ENCODE data around the gene PRTN3.
"Not testable (repeated sequence)": the region's sequence is repeated elsewhere in the genome, so short reads cannot be mapped to it uniquely, and the experiment has no call there.

Gene PRTN3

DNA sequence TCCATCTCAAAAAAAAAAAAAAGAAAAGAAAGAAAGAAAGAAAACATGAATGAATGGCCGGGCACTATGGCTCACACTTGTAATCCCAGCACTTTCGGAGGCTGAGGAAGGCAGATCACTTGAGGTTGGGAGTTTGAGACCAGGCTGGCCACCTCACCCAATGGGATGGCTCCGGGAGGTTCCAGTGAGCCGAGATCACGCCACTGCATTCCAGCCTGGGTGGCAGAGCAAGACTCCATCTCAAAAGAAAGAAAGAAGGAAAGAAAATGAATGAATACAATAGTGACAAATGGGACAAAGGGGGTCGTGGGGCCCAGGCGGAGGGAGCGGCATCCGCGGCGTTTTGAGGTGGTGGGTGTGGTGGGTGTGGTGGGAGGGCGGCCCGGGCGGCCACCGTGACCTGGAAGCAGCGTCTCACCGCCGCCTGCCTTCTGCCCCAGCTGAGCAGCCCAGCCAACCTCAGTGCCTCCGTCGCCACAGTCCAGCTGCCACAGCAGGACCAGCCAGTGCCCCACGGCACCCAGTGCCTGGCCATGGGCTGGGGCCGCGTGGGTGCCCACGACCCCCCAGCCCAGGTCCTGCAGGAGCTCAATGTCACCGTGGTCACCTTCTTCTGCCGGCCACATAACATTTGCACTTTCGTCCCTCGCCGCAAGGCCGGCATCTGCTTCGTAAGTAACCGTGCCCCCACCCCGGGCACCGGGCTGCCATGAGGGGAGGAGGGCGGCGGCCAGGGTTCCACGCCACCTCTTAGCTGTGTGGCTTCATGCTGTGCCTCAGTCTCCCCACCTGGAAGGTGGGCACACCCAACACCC lies 5.1 kb downstream of the PRTN3 start:
- no peak for DNase-seq (ENCODE audit: low read depth in 2 of 2)

DNA sequence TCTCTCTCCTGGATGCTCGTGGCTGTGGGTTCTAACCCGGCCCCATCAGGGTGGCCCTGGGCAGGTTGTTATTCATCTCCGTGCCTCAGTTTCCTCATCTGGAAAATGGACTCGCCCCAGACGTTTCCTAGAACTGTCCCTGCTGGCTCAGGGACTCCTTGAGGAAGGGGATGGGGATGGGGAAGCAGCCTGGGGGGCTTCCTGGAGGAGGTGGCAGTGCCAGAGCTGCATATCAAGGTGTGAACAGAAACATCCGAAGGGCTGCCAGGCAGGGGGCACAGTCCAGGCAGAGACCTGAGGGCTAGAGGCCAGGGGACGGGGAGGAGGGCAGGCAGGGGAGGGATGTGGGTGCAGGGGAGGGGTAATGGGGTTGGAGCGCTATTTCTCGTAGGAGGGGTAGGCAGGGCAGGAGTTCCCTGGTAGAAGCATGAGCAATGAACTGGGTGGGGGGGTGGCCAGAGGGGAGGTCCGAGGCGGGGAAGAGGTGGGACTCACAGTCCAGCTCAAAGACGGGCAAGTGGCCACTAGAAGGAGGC lies 7.7 kb downstream of the PRTN3 start:
- no peak for DNase-seq (ENCODE audit: low read depth in 2 of 2)

DNA sequence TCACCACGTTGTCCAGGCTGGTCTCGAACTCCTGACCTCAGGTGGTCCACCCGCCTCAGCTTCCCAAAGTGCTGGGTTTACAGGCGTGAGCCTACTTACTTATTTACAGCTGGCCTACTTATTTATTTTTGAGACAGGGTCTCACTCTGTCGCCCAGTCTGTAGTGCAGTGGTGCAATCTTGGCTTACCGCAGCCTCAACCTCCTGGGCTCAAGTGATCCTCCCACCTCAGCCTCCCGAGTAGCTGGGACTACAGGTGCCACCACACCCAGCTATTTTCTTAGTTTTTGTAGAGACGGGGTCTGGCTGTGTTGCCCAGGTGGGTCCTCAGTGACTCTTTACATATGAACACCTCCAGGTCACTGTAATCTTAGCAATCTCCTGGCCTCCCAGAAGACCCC lies 8.4 kb downstream of the PRTN3 start:
- not testable (repeated sequence) for DNase-seq (ENCODE audit: low read depth in 2 of 2)

GRCh38 chr19:850221-850978 lies 9.6 kb downstream of the PRTN3 start:
- DNase-seq (ENCODE audit: low read depth in 2 of 2): no peak

- no peak for DNase-seq (ENCODE audit: low read depth in 2 of 2)
Observed at GRCh38 chr19:850979-851335, 10.2 kb downstream of the PRTN3 start.

DNA sequence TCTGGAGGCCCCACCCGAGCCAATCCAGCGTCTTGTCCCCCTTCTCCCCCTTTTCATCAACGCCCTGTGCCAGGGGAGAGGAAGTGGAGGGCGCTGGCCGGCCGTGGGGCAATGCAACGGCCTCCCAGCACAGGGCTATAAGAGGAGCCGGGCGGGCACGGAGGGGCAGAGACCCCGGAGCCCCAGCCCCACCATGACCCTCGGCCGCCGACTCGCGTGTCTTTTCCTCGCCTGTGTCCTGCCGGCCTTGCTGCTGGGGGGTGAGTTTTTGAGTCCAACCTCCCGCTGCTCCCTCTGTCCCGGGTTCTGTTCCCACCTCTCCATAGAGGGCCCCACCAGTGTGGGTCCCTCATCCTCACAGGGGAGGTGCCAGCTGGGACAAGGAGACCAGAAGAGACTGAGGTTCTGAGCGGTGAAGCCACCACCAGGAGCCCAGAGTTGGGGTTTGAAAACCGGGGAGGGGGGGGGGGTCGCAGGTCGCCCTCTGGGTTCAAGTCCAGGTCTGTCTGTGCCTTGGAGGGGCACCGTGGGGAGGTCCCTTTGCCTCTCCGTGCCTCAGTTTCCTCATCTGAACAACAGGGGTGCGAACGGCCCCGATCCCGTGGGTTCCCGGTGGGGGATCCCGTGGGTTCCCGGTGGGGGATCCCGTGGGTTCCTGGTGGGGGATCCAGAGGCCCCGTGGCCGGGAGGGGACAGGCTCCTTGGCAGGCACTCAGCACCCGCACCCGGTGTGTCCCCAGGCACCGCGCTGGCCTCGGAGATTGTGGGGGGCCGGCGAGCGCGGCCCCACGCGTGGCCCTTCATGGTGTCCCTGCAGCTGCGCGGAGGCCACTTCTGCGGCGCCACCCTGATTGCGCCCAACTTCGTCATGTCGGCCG lies 11.6 kb downstream of the PRTN3 start, which contains the start of gene ELANE:
ELANE (plus strand) TSS at position 168 of the 878 bp plus-strand sequence; CDS start at position 194, 26 bp downstream.
- no peak for DNase-seq (ENCODE audit: low read depth in 2 of 2)

DNA sequence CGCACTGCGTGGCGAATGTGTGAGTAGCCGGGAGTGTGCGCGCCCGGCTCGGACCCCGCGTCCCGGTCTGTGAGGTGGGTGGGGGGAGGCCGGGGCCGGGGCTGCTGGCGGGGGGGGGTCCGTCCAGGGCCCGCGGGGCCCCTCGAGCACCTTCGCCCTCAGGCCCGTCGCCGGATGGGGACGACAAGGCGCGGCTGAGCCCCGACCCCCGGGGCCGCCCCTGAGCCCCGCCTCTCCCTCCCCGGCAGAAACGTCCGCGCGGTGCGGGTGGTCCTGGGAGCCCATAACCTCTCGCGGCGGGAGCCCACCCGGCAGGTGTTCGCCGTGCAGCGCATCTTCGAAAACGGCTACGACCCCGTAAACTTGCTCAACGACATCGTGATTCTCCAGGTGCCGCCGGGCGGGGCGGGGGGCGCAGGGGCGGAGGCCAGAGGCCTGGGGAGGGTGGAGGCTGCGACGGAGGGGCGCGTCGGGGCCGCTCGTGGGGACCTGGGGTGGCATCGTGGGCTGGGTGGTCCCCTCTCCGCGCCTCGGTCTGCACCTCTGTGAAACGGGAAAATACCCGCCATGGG lies 12.3 kb downstream of the PRTN3 start:
- DNase-seq (ENCODE audit: low read depth in 2 of 2): no peak

GRCh38 chr19:853614-854220 lies 12.9 kb downstream of the PRTN3 start:
- DNase-seq (ENCODE audit: low read depth in 2 of 2): not testable (repeated sequence)

DNA sequence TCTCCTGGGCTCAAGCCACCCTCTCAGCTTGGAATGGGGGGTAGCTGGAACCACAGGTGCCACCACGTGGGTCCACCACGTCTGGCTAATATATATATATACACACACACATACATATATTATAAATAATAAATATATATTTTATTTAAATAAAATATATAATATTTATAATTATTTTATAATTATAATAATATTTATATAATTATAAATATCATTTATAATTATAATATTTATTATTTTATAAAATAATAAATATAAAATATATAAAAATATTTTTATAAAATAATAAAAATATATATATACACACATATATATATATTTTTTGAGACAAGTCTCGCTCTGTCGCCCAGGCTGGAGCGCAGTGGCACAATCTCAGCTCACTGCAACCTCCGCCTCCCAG lies 13.8 kb downstream of the PRTN3 start:
- DNase-seq (ENCODE audit: low read depth in 2 of 2): no peak

DNA sequence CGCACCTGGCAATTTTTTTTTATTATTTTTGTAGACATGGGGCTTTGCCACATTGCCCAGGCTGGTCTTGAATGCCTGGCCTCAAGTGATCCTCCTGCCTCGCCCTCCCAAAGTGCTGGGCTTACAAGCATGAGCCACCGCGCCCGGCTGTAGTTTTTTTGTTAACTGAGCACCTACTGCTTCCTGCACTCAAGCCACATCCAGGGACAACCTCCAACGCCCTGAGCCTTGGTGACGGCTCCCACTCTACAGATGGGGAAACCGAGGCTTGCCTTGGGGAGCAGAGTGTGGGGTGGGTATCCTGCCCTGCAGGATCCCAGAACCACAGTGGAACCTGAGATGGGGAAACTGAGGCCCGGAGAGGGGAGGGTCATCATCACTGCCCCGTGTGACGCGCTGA lies 14.3 kb downstream of the PRTN3 start:
- no peak for DNase-seq (ENCODE audit: low read depth in 2 of 2)

DNA sequence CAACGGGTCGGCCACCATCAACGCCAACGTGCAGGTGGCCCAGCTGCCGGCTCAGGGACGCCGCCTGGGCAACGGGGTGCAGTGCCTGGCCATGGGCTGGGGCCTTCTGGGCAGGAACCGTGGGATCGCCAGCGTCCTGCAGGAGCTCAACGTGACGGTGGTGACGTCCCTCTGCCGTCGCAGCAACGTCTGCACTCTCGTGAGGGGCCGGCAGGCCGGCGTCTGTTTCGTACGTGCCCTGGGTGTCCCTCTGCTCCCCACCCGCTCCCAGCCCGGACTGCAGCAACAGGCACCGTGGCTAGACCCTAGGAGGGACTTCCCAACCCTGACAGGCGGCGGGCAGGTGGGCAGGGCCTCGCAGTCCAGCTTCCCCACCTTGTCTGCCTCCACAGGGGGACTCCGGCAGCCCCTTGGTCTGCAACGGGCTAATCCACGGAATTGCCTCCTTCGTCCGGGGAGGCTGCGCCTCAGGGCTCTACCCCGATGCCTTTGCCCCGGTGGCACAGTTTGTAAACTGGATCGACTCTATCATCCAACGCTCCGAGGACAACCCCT lies 14.8 kb downstream of the PRTN3 start:
- DNase-seq (ENCODE audit: low read depth in 2 of 2): no peak

DNA sequence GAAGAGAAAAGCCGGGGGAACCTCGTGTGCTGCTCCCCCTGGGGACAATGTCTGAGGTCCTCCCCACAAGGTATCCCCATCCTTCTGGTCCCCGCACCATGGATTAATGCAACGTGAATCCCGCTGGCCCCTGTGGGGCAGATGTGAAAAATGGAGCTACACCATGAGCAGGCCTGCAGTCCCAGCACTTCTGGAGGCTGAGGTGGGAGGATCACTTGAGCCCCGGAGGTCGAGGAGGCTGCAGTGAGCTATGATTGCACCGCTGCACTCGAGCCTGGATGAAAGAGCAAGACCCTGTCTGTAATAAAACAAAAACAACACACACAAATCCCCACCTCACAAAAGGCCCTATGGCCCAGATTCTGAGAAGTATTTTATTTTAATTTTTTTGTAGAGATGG lies 17.5 kb downstream of the PRTN3 start:
- no peak for DNase-seq (ENCODE audit: low read depth in 2 of 2)

DNA sequence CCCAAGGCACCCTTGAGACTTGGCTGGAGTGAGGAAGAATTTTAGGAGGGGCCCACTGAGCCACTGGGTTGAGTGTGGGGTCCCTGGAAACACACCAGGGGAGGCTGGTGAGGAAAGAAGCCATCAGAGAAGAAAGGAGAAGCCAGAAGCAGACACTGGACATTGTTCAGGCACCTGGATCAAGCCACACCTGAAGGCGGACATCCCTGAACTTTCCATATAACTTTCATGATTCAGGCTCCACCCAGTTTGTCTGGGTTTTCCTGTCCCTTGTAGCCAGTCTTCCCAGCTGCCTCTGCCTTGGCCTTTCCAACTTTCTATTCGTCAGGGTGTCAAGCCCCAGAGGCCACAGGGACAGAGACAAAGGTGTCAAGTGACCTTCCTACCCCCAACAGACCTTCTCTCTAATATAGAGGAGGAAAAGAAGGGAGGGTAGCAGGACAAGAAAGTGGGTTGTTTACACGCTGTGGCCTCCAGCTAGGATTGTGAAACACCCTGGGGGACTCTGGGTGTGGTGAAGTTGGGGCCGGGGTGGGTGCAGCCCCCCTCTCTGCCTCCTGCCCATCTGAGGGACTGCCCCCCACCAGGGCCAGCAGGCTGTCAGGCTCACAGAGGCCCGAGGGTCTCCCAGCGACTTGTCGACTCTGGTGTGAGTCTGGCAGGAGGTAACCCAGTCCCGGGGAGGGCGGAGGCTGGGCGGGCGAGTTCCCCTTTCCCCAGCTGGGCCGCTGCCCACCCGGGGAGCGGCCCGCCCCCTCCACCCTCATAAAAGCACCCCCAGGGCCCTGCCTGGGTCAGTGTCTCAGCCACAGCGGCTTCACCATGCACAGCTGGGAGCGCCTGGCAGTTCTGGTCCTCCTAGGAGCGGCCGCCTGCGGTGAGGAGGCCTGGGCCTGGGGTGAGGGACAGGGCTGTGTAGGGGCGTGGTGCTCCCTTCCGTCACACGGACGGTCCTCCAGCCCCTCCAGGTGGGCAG lies 18.4 kb downstream of the PRTN3 start, which contains the start of gene CFD:
CFD (plus strand) TSS at position 797 of the 976 bp plus-strand sequence; CDS start at position 823, 26 bp downstream.
- DNase-seq (ENCODE audit: low read depth in 2 of 2): no peak

GRCh38 chr19:861141-861755 lies 20.4 kb downstream of the PRTN3 start:
- no peak for DNase-seq (ENCODE audit: low read depth in 2 of 2)

DNA sequence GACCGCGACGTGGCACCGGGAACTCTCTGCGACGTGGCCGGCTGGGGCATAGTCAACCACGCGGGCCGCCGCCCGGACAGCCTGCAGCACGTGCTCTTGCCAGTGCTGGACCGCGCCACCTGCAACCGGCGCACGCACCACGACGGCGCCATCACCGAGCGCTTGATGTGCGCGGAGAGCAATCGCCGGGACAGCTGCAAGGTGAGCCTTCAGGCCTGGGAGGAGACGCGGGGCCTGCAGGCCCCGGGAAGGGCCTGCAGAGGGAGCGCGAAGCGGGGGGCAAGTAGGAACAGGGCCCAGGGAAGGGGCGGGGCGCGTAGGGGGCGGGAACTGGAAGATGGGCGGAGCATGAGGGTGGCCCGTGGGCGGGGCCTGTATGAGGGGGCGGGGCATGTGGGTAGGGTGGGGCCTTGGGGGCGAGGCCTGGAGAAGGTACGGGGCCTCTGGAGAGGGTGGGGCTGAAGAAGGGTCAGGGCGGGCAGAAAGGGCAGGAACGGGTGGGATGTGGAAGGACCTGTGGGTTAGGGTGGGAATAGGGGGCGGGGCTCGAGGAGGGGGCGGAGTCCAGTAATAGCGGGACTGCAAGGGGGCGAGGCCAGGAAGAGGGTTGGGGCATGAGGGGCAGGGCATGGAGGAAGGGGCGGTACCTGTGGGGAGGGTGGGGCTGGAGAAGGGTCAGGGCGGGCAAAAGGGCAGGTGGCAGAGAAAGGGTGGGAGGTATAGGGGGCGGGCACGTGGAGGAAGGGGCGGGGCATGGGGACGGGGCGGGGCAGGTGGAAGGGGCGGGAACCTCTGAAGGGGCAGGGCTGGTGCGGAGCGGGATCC lies 21.2 kb downstream of the PRTN3 start:
- DNase-seq (ENCODE audit: low read depth in 2 of 2): peak; percentile 32 to 53

- DNase-seq (ENCODE audit: low read depth in 2 of 2): peak; percentile 58 to 61
Observed at GRCh38 chr19:862581-863314, 21.9 kb downstream of the PRTN3 start.

- no peak for DNase-seq (ENCODE audit: low read depth in 2 of 2)
Observed at GRCh38 chr19:863315-863620, 22.5 kb downstream of the PRTN3 start.

All from stimulated activated CD4-positive, alpha-beta T cell treated with anti-CD3 and anti-CD28 coated beads, Interleukin-1b, Interleukin-23, amount 100 ng/mL, for 1 hour (primary cell).